ENCODE measurements around the gene USP36. TPM values are rescaled to one million over a fixed set of nuclear protein-coding genes. Genes with fewer than 3 reads are reported as not detected.

The USP36 gene
- total RNA-seq, 4 donors from 2014 or later: 6.5 to 102 (median 31.9) TPM

DNA sequence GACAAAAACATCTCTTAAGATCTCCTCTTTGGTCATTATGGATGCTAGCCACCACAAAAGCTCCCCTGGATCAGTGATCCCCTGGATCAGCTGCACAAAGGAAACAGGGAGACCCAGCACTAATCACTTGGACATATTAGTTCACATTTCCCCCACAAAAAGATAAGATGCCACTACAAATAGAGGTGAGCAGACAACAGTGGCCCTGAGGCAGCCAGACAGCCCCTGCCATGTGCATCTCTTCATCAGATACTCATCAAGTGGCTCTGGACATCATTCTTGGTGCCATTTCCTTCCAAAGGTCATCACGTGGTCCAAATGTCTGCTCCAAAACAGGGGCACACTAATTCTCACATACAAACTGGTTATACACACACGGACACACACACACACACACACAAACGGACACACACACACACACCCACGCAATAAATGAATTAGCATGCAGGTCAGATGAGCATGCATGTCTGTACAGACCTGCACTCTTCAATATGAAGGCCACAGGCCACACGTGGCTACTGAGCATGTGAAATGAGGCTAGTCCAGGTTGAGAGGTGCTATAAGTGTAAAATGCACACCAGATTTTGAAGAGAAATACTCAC lies 4.1 kb downstream of the USP36 start:
- TF ChIP-seq, protein P1, sequence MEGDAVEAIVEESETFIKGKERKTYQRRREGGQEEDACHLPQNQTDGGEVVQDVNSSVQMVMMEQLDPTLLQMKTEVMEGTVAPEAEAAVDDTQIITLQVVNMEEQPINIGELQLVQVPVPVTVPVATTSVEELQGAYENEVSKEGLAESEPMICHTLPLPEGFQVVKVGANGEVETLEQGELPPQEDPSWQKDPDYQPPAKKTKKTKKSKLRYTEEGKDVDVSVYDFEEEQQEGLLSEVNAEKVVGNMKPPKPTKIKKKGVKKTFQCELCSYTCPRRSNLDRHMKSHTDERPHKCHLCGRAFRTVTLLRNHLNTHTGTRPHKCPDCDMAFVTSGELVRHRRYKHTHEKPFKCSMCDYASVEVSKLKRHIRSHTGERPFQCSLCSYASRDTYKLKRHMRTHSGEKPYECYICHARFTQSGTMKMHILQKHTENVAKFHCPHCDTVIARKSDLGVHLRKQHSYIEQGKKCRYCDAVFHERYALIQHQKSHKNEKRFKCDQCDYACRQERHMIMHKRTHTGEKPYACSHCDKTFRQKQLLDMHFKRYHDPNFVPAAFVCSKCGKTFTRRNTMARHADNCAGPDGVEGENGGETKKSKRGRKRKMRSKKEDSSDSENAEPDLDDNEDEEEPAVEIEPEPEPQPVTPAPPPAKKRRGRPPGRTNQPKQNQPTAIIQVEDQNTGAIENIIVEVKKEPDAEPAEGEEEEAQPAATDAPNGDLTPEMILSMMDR (IDR thresholded peaks at IDR 0.05): no peak
- TF ChIP-seq POLR2A (IDR thresholded peaks at IDR 0.05): no peak
- DNase-seq: no peak
- no peaks in the 10 kb centered on the region for H3K27me3 ChIP-seq
- no peak overlapping the region for H3K27ac ChIP-seq
- H3K36me3 ChIP-seq: no peaks in the 10 kb centered on the region
- H3K4me1 ChIP-seq: peaks cover 0 to 11% of the 10 kb centered on the region in 2 donors
- H3K9me3 ChIP-seq: no peaks in the 10 kb centered on the region
- no peak overlapping the region for H3K4me3 ChIP-seq
- intact Hi-C loops (cut with DNase I; ENCODE audit: low total_unique reads): loop anchor here (5.0 kb wide), 1 partner anchor 771 kb away; no protein-coding TSS in a partner anchor

DNA sequence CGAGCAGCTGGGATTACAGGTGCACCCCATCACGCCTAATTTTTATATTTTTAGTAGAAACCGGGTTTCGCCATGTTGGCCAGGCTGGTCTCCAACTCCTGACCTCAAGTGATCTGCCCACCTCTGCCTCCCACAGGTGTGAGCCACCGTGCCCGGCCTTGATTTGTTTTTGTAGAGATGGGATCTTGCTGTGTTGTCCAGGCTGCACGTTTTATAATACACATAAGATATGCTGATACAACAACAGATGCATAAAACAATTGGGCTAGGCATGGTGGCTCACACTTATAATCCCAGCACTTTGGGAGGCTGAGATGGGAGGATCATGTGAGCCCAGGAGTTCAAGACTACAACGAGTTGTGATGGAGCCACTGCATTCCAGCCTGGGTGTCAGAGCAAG lies 6.0 kb downstream of the USP36 start:
- Histone ChIP-seq H3K9me3 (no peaks in the 10 kb centered on the region), H3K27me3 (no peaks in the 10 kb centered on the region), H3K36me3 (no peaks in the 10 kb centered on the region), H3K4me3 (no peak overlapping the region), H3K27ac (no peak overlapping the region), H3K4me1 (peaks cover 0 to 11% of the 10 kb centered on the region in 2 donors)
- intact Hi-C loops (cut with DNase I; ENCODE audit: low total_unique reads): no loop called here
- DNase-seq: no peak
- TF ChIP-seq, protein P1 (IDR thresholded peaks at IDR 0.05): no peak
- no peak for TF ChIP-seq POLR2A (IDR thresholded peaks at IDR 0.05)

DNA sequence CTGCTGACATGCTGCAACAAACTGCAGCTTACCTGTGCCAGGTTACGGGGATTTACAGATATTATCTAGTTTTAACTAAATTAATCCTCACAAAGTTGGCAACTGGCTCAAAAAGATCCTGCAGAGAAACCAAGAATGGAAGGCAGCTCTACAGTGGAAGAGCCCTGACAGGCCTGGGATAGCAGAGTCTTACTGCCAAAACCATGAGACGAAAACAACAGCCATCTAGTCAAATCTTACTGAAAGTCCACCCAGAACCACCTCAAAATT lies 8.1 kb downstream of the USP36 start:
- intact Hi-C loops (cut with DNase I; ENCODE audit: low total_unique reads): no loop called here
- no peak overlapping the region for H3K4me3 ChIP-seq

DNA sequence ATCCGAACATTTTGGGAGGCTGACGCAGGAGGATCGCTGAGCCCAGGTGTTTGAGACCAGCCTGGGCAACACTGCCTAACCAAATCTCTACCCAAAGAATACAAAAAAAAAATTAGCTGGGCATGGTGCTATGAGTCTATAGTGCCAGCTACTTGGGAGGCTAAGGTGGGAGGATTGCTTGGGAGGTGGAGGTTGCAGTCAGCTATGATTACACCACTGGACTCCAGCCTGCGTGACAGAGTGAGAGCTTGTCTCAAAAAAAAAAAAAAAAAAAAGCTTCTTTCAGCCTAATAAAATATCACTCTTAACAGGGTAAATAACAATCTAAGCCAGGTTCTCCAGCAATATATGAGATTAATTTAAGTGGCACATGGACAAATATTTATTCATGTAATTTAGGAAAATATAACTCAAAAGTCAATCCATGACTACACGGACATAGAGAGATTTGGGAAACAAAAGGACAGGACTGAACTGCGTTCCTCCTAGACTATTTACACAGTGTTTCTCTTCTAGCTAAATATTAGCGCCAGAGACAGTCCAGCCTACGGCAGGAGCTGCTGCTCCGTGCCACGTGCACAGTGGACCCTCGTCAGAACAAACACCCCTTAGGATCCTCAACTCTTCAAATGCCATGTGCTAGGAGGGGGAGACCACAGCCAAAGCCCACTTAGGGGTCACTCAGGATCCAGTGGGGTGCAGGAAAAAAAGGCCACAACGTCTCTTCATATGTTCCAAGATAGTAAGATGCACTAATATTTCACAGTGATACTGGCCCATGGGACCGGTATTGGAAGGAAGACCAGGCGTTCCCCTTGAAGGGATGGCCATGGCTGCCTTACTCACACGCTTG lies 8.7 kb downstream of the USP36 start:
- TF ChIP-seq POLR2A (IDR thresholded peaks at IDR 0.05): no peak
- TF ChIP-seq, protein P1 (IDR thresholded peaks at IDR 0.05): no peak
- no peak overlapping the region for H3K27ac ChIP-seq
- H3K4me1 ChIP-seq: no peaks in the 10 kb centered on the region
- no peak for DNase-seq
- H3K4me3 ChIP-seq: no peak overlapping the region
- no peaks in the 10 kb centered on the region for H3K27me3 ChIP-seq
- no peaks in the 10 kb centered on the region for H3K9me3 ChIP-seq
- no peaks in the 10 kb centered on the region for H3K36me3 ChIP-seq
- intact Hi-C loops (cut with DNase I; ENCODE audit: low total_unique reads): no loop called here

More for the DNA sequence above, 8.1 kb downstream of the USP36 start:
- H3K9me3 ChIP-seq: no peaks in the 10 kb centered on the region
- DNase-seq: no peak
- TF ChIP-seq POLR2A (IDR thresholded peaks at IDR 0.05): no peak
- TF ChIP-seq, protein P1 (IDR thresholded peaks at IDR 0.05): no peak
- no peaks in the 10 kb centered on the region for H3K36me3 ChIP-seq
- H3K27me3 ChIP-seq: no peaks in the 10 kb centered on the region
- H3K4me1 ChIP-seq: peaks cover 0 to 2% of the 10 kb centered on the region in 2 donors
- H3K27ac ChIP-seq: no peak overlapping the region

DNA sequence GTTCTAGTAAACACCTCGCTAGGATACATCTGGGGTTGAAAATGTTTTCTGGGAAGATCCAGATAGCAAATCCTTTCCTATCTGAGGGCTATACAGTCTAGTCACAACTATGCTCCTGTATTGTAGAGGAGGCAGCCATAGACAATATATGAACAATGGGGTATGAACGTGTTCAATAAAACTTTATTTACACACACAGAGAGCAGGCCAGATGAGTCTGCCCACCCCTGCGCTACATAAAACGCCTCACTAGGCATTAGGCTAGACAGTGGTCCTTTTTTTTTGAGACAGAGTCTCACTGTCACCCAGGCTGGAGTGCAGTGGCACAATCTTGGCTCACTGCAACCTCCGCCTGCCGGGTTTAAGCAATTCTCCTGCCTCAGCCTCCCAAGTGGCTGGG lies 11.1 kb downstream of the USP36 start:
- H3K9me3 ChIP-seq: no peaks in the 10 kb centered on the region
- intact Hi-C loops (cut with DNase I; ENCODE audit: low total_unique reads): no loop called here
- H3K4me3 ChIP-seq: no peak overlapping the region
- H3K4me1 ChIP-seq: no peaks in the 10 kb centered on the region
- no peaks in the 10 kb centered on the region for H3K27me3 ChIP-seq
- TF ChIP-seq, protein P1 (IDR thresholded peaks at IDR 0.05): no peak
- TF ChIP-seq POLR2A (IDR thresholded peaks at IDR 0.05): no peak
- DNase-seq: no peak
- H3K27ac ChIP-seq: no peak overlapping the region
- H3K36me3 ChIP-seq: no peaks in the 10 kb centered on the region

All from uterus (tissue), 4 donors.